T47D (cell line): Measurements from ENCODE around the gene ST3GAL4.

Experiments used
- DNase-seq, 2 experiments: peaks; one replicate each; pipeline versions ENCODE4 v3.0.0 to v3.0.0-alpha.2; 2011 to 2012; ENCODE audit warnings: low read depth in 1 of 2, low spot score in 1 of 2
- JUND ChIP-seq: IDR thresholded peaks from 2 replicates; pipeline ENCODE4 v1.6.1; 2012; ENCODE audit warnings: low read depth
- in situ Hi-C: cut with HindIII; loops from 2 replicates; pipeline ENCODE4 v1.10.0; 2016; ENCODE audit warnings: low sequenced_read_pairs, low pct_unique_long_range_greater_than_20kb

Gene ST3GAL4

DNA sequence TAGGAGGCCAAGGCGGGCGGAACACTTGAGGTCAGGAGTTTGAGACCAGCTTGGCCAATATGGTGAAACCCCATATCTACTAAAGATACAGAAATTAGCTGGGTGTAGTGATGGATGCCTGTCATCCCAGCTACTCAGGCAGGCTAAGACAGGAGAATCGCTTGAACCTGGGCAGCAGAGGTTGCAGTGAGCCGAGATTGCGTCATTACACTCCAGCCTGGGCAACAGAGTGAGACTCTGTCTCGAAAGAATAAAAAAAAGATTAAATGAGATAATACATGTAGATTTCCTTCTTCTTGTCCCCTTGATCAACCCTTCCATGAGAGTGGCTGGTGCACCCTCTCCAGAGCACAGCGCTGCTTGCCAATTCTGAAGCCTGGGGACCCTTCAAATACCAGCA lies 106.9 kb downstream of the ST3GAL4 start:
- no peak for DNase-seq
- in situ Hi-C loops = no loop called here
- TF ChIP-seq JUND = no peak
